Right ventricle myocardium inferior (tissue), 1 donor: ENCODE data around the gene ALG12. TPM values are rescaled to one million over a fixed set of nuclear protein-coding genes. Genes with fewer than 3 reads are reported as not detected.

Experiments
- ATAC-seq: fragments of 200-7000 bp; cut with Tn5 transposase; one replicate; pipeline ENCODE4 v1.9.1; 2020; ENCODE audit warnings: mild to moderate bottlenecking, moderate library complexity
- DNase-seq: peaks from one replicate; pipeline ENCODE4 v3.0.0; 2021; ENCODE audit errors: missing footprints
- intact Hi-C: fragments of 100-400 bp; cut with DNase I; formaldehyde crosslinking; loops from one replicate; pipeline ENCODE4 v1.11.0; 2022
- total RNA-seq: library from RNA; stranded (reverse); fragmentation: NEBNext Ultra II Directional; extraction: Animal tissue kit (Norgen Biotek cat#: 25700); gene quantifications from one replicate; pipeline ENCODE4 v1.2.1, GENCODE V29; 2021
- donor health status: DM: no; HTN: yes; CAD: no; lungs with severe emphysema.

Gene ALG12
- total RNA-seq, 1 donor from 2014 or later: 16.4 TPM

DNA sequence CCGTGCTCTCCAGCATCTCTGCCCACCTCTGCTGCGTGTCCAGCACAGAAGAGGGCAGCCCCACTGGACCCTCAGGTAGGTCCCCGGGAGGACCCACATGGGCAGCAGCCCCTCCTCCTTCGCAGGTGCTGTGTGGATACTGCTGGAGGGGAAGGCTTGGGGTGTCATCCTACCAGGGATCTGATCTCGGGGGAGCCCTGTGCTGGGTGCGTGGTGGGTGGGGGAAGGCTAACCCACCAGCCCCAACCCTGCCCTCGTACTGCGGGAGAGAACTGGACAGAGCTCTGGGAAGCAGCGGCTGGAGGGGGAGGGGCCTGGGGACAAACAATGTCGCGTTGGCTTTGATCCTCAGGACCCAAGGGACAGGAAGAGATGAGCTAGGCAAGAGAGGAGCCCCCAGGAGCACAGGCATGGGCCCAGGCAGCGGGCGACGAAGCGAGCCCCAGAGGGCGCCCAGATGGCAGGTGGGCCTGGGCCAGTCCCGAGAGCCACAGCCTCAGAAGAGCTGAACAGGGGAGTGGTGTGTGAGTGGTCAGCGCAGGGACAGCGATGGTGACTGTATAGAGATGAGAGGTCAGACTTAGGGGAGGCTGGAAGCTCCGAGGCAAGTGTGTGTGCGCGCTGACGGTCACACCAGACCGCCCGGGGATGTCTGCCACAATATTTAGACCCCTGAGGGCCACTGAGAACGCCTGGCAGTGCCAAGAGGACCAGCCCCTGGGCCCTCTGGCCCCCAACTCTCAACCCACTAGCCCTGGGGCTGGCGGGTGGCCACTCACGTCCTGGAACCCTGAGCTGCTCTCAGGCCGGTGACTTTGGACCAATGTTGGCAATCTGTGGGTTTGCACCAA lies 40.9 kb upstream of the ALG12 start:
- intact Hi-C loops: no loop called here
- no peak for ATAC-seq
- DNase-seq: peak; percentile 46

DNA sequence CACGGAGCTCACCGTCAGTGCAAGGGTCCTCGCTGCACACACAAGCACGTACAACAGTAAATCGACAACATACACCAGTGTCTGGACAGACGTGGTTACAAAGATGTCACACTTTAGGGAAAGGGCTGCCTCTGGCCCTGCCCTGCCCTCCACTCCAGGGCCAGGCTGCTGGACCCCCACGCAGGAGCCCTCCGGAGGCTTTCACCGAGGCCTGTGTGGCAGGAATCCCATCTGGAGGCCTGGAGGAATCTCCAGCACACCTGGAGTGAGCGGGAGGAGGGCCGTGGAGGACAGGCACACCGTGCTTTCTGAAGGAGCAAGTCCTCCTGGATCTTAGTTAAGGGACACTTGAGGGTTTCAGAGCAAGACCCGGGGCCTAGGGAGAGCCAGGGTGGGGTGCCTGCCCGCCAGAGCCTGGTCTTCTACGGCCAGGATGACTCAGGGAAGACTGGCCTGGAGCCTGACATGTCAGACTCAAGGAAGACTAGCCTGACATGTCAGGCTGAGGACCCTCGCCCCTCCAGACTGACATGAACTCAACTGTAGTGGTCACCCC lies 40.2 kb upstream of the ALG12 start:
- ATAC-seq: no peak
- intact Hi-C loops: no loop called here

DNA sequence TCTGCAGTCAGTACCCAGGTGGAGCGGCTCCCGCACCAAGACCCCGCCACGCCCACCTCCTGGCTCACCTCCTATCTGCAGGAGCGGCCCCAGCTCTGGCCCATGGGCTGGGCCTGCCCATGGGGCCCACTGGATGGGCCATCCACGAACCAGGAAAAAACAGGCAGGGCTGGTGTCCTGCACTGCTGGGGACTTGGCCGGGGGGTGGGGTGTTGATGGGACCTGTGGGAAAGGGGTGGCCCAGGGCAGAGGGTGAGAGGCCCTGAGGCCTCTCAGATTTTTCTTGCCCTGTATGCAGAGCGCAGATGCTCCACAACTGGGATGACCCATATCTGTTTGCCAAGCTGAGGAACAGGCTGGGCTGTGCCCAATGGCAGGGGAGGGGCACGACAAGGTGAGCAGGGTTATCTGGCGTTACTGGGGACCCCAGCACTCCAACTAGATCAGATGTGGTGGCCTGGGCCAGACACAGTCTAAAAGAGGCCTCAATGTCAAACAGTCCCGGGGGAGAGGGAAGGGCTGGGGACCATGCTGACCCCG lies 39.7 kb upstream of the ALG12 start:
- ATAC-seq (no peak), DNase-seq (peak; percentile 50)
- intact Hi-C loops: no loop called here

More for the DNA sequence above, 40.2 kb upstream of the ALG12 start:
- DNase-seq: peak; percentile 59

DNA sequence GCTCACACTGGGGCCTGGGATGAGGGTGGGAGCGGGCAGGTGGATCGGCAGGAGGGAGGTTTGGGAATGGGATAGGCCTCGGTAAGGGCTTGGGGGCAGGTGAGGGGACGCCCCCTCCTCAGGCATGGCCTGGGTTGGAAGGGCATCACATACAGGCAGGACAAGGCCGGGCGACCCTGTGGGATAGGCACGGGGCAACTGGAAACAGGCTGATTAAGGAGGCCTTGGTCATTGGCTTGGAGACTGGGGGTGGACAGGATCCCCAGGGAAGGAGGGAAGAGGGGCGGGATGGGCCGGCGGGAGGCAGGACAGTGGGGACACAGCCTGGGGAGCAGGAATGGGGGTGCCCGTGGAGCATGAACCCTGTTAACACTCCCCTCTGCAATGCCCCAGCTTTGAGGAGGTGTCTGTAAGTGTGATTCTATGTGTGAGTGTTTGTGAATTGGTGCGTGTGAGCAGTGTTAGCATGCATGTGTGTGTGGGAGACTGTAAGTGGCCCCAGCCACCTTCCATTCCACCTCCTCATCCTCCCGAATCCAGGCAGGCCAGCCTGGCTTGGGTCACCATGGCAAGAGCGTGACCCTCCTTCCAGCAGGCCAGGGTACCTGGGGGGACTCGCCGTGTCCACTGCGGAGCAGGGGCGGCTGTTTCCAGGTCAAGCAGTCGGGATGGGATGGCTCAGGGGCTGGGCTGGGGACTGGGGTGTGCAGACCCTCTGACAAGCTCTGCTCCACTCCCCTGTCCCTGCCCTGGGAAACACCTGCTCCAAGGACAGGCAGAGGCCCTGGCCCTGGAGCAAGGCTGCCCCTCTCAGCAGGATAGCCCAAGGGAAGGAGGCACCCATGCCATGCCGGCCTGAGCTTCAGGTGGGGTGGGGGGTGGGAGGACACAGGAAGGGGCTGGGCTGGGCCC lies 38.9 kb upstream of the ALG12 start:
- ATAC-seq (no peak), DNase-seq (peak; percentile 63)
- intact Hi-C loops: no loop called here

DNA sequence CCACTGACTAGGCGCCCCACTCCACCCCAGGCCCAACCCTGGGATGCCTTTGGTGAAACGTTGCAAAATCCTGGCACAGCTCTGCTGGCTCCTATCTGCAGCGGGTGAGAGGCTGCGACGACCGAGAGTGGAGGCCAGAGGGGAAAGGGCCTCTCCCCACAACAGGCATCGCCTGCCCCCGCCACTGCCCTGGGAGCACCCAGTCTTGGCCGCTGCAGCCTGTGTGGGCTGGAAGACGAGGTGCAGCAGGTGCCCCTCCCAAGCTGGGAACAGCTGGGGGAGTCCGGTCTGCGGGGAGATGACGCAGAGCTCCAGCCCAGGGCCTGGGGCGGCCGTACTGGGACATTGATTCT lies 38.2 kb upstream of the ALG12 start:
- DNase-seq: peak; percentile 71
- intact Hi-C loops: no loop called here
- ATAC-seq: no peak

DNA sequence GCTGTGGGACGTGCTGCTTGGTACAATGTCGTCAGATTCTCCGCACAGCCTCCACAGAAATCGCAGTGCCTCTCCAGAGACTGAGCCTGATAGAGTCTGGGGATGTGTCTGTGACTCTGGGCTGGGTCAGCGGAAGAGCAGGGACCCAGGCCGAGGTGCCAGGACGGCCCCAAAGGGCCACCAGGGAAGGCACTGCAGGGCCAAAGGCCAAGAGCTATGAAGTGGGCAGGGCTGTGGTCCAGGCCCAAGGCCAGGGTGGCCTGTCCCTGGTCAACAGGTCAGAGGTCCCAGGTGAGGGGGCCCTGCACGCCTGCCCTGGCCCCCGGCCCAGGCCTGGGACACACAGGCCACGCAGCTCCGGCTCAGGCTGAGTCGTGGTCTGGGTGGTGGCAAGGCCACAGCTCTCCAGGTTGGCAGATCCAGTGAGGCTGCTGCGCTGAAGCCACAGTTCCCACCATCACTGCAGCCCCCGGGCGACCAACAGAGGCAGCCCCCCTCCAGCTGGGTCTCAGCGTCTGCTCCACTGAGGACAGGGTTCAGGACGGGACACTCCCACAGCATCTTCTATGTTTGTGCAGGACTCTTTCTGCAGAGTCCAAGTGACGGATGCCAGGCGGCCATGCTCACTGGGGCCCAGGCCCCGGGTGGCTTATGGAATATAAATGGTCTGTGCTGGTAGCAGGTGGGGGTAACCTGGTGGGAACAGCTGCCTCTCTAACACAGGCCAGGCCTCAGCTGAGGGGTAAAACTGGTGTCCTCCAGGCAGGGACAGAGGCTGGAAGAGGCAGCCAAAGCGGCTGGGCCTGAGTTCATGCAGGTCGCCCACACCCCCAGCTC lies 37.6 kb upstream of the ALG12 start:
- intact Hi-C loops: no loop called here
- peak; percentile 64 for DNase-seq
- no peak for ATAC-seq

DNA sequence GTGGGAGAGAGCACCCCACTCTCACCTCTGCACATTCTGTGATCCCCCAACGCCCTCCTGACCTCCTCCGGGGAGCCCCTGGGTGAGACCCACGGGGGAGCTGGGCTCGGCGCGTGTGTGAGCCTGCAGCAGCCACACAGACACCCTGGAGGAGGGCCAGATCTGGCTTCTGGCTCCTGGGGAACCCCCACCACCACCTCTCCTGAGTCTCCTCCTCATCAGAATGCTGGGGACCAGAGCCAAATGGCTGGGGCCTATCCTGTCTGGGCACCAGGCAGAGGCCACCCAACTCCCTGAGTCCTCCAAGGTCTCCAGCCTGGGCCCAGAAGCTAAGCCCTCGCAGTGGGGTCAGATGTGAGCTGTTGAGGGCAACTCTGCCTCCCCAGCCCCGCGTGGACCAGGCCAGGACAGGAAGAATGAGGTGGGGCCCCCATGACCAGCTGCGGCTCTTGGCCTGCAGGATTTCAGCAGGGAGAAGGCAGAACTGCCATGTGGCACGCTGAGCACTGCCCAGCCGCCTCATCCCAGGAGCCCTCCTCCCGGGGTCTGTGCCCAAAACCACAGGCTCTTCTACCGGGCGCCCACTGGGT lies 36.8 kb upstream of the ALG12 start:
- DNase-seq (peak; percentile 71), ATAC-seq (no peak)
- intact Hi-C loops: no loop called here

DNA sequence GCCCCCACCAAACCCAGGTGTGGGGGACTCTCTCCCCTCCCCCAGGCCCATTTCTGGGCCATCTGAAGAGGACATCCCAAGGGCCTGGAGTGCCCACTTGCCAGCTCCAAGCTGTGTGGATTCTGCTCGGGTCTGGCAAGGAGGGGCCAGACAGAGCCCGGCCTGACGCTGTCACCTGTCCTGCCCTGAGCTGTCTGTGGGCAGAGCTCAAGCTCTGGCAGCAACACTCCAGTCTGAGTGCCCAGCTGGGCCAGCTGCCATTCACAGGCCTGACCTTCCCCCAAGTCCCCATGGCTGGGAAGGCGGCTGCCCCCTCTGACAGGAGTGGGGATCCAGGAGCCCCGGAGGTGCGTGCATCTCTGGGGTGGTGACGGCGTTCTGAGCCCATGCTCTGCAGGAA lies 36.1 kb upstream of the ALG12 start:
- intact Hi-C loops: no loop called here
- DNase-seq: peak; percentile 76
- ATAC-seq: peak; percentile 83

DNA sequence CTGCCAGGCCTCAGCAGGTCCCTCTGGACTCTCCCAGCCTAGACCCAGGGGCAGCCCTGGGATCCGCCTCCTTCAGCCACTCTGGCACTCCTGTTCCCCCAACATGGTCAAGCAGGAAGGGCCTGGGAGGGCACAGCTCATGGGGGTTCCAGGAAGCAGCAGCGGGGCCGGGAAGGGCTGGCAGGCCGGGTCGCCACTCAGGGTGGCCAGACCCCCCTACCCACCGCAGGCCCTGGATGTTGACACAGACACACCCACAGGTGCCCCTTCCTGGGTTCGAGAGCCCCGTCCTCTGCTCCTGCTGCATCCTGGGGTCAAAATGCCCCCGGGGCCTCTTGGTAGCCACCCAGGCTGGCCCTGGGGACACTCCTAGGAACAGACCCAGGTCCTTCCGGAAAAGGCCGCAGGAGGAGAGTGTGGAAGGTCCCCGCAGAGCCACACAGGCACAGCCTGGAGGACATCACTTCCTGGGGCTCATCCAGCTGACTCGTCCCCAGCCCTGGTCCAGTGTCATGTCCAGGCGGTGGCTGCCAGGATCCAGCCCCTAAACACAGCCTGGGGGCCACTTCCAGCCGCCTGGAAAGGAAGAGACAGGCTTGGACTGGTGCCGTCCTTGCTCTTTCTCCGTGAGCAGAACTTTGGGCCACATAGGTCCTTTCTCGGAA lies 35.6 kb upstream of the ALG12 start:
- peak; percentile 26 for ATAC-seq
- peak; percentile 79 for DNase-seq
- intact Hi-C loops: no loop called here

DNA sequence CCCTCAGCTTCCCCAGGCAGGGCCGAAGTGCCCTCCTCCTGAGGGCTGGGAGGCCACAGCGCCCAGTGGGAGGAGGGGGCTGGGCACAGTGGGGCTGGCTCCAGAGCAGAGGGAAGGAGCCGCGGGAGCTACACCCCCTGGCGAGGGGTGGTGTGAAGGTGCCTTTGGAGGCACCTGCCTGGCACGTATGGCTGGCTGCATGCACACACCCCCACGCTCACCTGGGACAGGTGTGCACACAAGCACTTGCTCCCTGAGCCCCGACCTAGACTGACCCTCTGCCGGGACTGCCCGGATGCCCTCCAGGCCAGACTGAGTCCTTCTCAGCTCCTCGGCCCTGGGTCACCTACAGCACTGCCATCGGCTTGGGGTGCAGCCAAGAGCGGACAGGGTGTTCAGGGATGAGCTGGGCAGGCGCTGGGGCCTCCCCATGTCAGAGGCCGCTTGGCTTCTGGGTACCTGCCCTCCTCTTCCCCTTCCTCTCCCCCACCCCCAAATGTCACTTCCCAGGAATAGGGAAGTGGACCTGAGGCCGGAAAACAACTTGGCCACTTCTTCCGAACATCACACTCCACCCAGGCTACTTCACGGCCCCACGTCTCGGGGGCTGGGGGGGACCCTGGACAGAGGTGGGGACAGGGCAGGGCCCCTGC lies 34.9 kb upstream of the ALG12 start:
- peak; percentile 12 for ATAC-seq
- intact Hi-C loops: no loop called here

DNA sequence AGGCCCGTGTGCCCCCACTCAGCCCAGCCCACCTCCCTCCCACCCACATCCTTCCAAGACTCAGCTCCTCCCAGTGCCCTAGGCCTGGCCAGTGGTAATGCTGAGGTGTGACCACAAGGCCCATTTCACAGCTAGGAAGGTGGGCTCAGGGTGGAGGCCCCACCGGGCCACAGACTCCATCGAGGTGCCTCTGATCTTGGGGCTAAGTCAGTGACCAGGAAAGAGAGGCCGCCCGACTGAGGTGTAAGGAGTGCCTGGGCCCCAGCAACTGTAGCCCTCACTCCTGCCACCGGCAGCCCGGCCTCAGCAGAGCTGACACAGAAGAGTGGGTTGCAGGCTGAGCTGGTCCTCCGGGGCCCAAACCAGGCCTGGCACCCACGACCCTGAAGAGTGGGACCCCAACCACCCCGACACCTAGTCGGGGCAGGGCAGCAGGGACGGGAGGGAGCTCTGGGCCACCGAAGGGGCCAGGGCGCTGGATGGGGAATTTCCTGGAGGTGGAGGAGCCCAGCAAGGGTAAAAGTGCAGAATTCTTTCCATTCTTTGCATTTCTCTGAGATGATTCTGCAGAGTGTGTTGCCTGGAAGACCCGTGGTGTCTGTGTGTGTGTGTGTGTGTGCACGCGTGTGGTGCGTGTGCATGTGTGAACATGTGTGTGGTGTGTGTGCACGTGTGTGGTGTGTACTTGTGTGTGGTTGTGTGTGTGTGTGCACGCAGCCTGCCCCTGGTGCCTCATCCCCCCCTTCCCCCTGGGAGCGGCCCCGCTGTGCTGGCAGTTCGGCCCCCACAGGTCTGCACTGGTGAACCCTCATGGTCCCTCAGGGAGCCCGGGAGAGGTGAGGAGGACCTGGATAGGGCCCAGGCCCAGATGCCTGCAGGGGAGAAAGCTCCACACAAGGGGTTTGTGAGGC lies 34.0 kb upstream of the ALG12 start:
- ATAC-seq (no peak), DNase-seq (no peak)
- intact Hi-C loops: no loop called here

More for the DNA sequence above, 34.9 kb upstream of the ALG12 start:
- peak; percentile 83 for DNase-seq

DNA sequence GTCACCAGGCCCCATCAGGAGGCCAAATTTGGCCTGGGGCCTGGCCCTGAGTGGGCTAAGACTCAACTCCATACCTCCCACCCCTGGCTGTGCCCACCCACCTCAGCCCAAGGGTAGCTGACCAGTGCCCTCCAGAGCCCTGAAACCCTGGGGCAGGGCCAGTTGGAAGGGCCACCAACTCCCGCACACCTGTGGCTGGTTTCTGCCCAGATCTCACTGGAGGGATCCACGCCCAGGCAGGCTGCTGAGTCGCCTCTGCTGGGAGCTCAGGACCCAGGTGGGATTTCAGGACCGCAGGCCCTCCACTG lies 33.4 kb upstream of the ALG12 start:
- intact Hi-C loops: no loop called here
- ATAC-seq (no peak), DNase-seq (no peak)

DNA sequence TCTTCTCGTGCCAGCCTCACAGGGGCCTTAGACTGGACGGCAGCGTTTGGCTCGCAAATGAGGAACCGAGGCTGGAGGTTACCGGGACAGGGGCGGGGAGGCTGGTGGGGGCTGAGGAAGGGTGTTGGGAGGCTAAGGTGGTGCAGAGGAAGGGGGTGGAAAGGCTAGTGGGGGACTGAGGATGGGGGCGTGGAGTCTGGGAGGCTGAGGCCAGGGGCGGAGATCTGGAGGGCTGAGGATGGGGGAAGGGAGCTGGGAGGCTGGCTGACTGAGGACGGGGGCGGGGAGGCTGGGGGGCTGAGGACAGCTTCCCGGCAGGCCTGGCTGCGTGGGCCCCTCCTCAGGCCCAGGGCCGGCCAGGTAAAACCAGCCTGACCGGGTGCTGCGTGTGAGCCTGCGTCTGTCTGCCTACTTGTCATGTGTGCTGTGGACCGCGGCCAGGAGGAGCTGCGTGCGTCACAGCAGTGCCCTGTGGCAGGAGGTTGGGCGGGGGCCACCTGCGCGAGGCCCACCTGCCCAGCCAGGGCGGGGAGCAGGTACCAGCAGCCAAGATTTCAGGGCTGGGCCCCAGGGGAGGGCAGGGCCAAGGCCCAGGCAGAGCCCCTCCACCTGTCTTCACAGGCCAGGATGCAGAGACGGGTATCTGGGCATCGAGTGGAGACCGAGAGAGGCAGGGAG lies 32.9 kb upstream of the ALG12 start:
- intact Hi-C loops: no loop called here
- peak; percentile 68 for DNase-seq
- no peak for ATAC-seq

DNA sequence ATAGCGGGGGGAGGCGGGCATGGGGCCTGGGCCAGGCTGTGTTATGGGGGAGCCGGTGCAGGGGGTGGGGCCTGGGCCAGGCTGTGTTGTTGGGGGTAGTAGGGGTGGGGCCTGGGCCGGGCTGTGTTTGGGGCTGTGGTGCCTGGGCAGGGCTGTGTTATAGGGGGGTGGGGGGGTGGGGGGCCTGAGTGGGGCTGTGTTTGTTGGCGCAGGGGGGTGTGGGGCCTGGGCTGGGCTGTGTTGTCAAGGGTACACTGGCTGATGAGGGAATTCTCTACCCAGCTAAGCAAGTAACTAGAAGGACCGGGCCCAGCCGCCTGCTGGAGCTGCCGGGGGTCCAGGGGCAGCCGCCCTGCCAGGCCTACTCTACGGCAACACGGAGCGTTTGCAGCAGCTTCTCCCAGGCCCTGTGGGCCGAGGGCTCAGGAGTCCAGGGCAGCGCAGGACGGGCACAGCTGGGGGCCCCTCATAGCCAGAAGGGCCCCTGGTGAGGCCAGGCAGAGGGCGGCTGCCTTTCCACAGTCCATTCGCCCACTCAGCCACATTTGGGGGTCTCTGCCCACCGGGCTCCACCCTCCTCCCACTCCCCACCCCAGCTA lies 32.3 kb upstream of the ALG12 start:
- DNase-seq: no peak
- intact Hi-C loops: no loop called here
- ATAC-seq: no peak

DNA sequence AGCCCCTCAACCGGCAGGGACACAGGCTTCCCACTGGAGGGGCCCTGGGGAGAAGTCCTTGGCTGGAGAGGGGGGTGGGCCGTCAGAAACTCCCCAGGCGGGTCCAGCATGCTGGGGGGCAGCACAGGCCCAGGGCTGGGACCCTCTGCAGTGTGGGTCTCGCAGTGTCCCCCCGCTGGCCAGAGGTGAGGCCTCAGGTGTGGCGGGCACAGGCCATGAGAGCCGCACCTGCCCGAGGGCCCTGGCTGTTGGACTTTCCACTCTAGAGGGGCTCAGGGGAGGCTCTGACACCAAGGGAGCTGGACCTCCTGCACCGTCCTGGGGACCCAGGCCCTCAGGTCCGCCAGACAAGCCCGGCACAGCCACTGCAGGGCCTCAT lies 31.7 kb upstream of the ALG12 start:
- DNase-seq: no peak
- intact Hi-C loops: no loop called here
- ATAC-seq: no peak
